ENCODE results near the gene CADM1.

The CADM1 gene

GRCh38 chr11:115199481-115200069 lies 304.6 kb downstream of the CADM1 start:
- DNase-seq: no peak

GRCh38 chr11:115198321-115198741 lies 305.9 kb downstream of the CADM1 start:
- DNase-seq: no peak

- DNase-seq: no peak
These were observed 306.8 kb downstream of the CADM1 start for GRCh38 chr11:115197433-115197832.

GRCh38 chr11:115197031-115197430 lies 307.2 kb downstream of the CADM1 start:
- no peak for DNase-seq

GRCh38 chr11:115194802-115195110 lies 309.5 kb downstream of the CADM1 start:
- DNase-seq: no peak

GRCh38 chr11:115193914-115194801 lies 310.1 kb downstream of the CADM1 start:
- DNase-seq: no peak

GRCh38 chr11:115191761-115192160 lies 312.5 kb downstream of the CADM1 start:
- no peak for DNase-seq

- DNase-seq: no peak
These were observed 314.0 kb downstream of the CADM1 start for GRCh38 chr11:115190196-115190595.

- no peak for DNase-seq
These were observed 315.3 kb downstream of the CADM1 start for GRCh38 chr11:115188898-115189278.

- no peak for DNase-seq
These were observed 315.9 kb downstream of the CADM1 start for GRCh38 chr11:115188188-115188897.

- no peak for DNase-seq
These were observed 318.3 kb downstream of the CADM1 start for GRCh38 chr11:115185931-115186330.

- no peak for DNase-seq
These were observed 318.7 kb downstream of the CADM1 start for GRCh38 chr11:115185507-115185906.

GRCh38 chr11:115184901-115185300 lies 319.3 kb downstream of the CADM1 start:
- DNase-seq: no peak

GRCh38 chr11:115183830-115184229 lies 320.4 kb downstream of the CADM1 start:
- DNase-seq: no peak

GRCh38 chr11:115183136-115183535 lies 321.1 kb downstream of the CADM1 start:
- no peak for DNase-seq

GRCh38 chr11:115182282-115182955 lies 321.8 kb downstream of the CADM1 start:
- DNase-seq: no peak

- DNase-seq: no peak
These were observed 322.7 kb downstream of the CADM1 start for GRCh38 chr11:115181538-115181937.

GRCh38 chr11:115180272-115180671 lies 323.9 kb downstream of the CADM1 start:
- DNase-seq: no peak

GRCh38 chr11:115179636-115180035 lies 324.6 kb downstream of the CADM1 start:
- DNase-seq: no peak

GRCh38 chr11:115178705-115179104 lies 325.5 kb downstream of the CADM1 start:
- DNase-seq: no peak

GRCh38 chr11:115173136-115173535 lies 331.1 kb downstream of the CADM1 start:
- DNase-seq: no peak

GRCh38 chr11:115170133-115170815 lies 333.9 kb downstream of the CADM1 start:
- no peak for DNase-seq

- DNase-seq: no peak
These were observed 335.0 kb downstream of the CADM1 start for GRCh38 chr11:115169251-115169650.

Data from NCI-H1436 (cell line).